GM18870 (cell line): Measurements from ENCODE around the gene TPM1.

Experiments used
- ATAC-seq: cut with Tn5 transposase; IDR thresholded peaks from one replicate; pipeline ENCODE4 v1.9.1; 2021; ENCODE audit warnings: moderate library complexity; ENCODE audit not compliant: unreplicated experiment

TPM1 gene

GRCh38 chr15:63015618-63016017 is 26.9 kb upstream of the TPM1 start:
- no peak for ATAC-seq

GRCh38 chr15:63016234-63016633 is 26.3 kb upstream of the TPM1 start:
- ATAC-seq, result no peak

GRCh38 chr15:63018639-63019038 is 23.9 kb upstream of the TPM1 start:
- ATAC-seq, result no peak

- no peak for ATAC-seq
Measured at GRCh38 chr15:63019511-63020109, 22.9 kb upstream of the TPM1 start.

- ATAC-seq, result no peak
Measured at GRCh38 chr15:63020128-63020527, 22.4 kb upstream of the TPM1 start.

GRCh38 chr15:63020759-63021430 is 21.7 kb upstream of the TPM1 start:
- ATAC-seq, result no peak

GRCh38 chr15:63022181-63022580 is 20.4 kb upstream of the TPM1 start:
- ATAC-seq, result no peak

- no peak for ATAC-seq
Measured at GRCh38 chr15:63022663-63023062, 19.9 kb upstream of the TPM1 start.

- ATAC-seq, result no peak
Measured at GRCh38 chr15:63023351-63023945, 19.1 kb upstream of the TPM1 start.

GRCh38 chr15:63025460-63025859 is 17.1 kb upstream of the TPM1 start:
- no peak for ATAC-seq

- ATAC-seq, result no peak
Measured at GRCh38 chr15:63027646-63028045, 14.9 kb upstream of the TPM1 start.

- ATAC-seq, result no peak
Measured at GRCh38 chr15:63028442-63029110, 14.0 kb upstream of the TPM1 start.

- ATAC-seq, result no peak
Measured at GRCh38 chr15:63029676-63030075, 12.9 kb upstream of the TPM1 start.

- no peak for ATAC-seq
Measured at GRCh38 chr15:63030101-63030551, 12.4 kb upstream of the TPM1 start.

GRCh38 chr15:63034578-63034977 is 8.0 kb upstream of the TPM1 start:
- ATAC-seq, result no peak

GRCh38 chr15:63035253-63035652 is 7.3 kb upstream of the TPM1 start:
- no peak for ATAC-seq

- ATAC-seq, result no peak
Measured at GRCh38 chr15:63035977-63036376, 6.6 kb upstream of the TPM1 start.

- ATAC-seq, result no peak
Measured at GRCh38 chr15:63037976-63038720, 4.4 kb upstream of the TPM1 start.

GRCh38 chr15:63038926-63039673 is 3.4 kb upstream of the TPM1 start:
- ATAC-seq, result no peak

- no peak for ATAC-seq
Measured at GRCh38 chr15:63039811-63040210, 2.7 kb upstream of the TPM1 start.
